CD4-positive, alpha-beta T cell treated with Interleukin-4 for 4 hours (primary cell): ENCODE measurements around the gene HOXA3.

ENCODE experiments used
- DNase-seq: peaks from one replicate; pipeline ENCODE4 v3.0.0-alpha.2; 2020

HOXA3 gene

DNA sequence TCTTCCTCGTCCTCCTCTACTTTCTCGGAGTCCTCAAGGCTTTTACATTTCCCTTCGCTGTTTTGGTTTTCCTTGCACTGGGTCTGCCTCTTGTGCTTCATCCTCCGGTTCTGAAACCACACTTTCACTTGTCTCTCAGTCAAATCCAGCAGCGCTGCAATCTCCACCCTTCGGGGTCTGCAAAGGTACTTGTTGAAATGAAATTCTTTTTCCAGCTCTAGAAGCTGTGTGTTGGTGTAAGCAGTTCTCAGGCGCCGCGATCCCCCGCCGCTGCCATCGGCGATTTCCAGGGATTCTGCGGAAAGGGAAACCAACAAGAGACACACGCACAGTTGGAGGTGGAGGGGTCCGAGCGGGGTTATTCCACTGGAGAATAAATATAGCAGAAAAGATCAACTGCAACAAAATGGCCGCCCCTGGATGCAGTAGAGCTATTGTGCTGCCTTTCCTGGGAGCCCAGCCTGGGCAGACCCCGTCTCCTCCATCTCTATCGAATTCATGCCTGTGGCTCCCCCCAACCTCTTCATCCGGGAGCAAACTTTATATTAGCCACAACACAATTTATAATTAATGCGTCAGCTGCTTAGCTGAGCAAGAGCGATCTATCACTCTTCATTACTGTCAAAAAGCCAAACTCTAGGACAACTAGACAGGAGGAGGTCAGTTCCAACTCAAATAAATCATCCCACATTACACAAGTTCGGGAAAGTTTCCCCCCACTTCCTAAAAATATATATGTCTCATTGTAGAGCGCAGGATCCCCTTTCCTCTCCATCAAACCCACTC is 51.0 kb downstream of the HOXA3 start:
- no peak for DNase-seq

- DNase-seq: no peak
Observed at GRCh38 chr7:27100694-27101170, 51.7 kb downstream of the HOXA3 start.

- DNase-seq: no peak
Observed at GRCh38 chr7:27099453-27100370, 52.7 kb downstream of the HOXA3 start.

GRCh38 chr7:27098578-27099451 is 53.6 kb downstream of the HOXA3 start:
- no peak for DNase-seq

- DNase-seq: no peak
Observed at GRCh38 chr7:27097686-27098577, 54.5 kb downstream of the HOXA3 start.

GRCh38 chr7:27096768-27097514 is 55.4 kb downstream of the HOXA3 start:
- DNase-seq: no peak

GRCh38 chr7:27095897-27096767 is 56.3 kb downstream of the HOXA3 start, which contains the start of gene HOXA1:
HOXA1 (minus strand) TSS chr7:27096000; CDS start chr7:27095912, 88 bp downstream.
- DNase-seq: peak; percentile 81

GRCh38 chr7:27095050-27095896 is 57.1 kb downstream of the HOXA3 start:
- DNase-seq: no peak

GRCh38 chr7:27094304-27095049 is 57.9 kb downstream of the HOXA3 start:
- no peak for DNase-seq

- DNase-seq: no peak
Observed at GRCh38 chr7:27093184-27093895, 59.0 kb downstream of the HOXA3 start.

DNA sequence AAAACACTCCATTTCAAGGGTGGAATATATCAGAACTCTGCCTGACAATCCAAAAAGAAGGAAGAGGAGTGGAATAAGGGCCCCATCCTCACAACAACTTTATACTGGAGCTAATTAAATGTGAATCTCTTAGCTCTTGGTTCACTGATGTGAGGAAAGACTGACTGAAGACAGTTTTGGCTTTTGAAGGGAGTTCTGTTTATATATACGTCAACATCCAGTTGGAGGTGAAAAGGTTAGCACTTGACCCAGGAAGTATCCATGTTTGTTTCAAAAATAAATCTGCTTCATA is 59.6 kb downstream of the HOXA3 start:
- no peak for DNase-seq

- no peak for DNase-seq
Observed at GRCh38 chr7:27091941-27092818, 60.2 kb downstream of the HOXA3 start.

DNA sequence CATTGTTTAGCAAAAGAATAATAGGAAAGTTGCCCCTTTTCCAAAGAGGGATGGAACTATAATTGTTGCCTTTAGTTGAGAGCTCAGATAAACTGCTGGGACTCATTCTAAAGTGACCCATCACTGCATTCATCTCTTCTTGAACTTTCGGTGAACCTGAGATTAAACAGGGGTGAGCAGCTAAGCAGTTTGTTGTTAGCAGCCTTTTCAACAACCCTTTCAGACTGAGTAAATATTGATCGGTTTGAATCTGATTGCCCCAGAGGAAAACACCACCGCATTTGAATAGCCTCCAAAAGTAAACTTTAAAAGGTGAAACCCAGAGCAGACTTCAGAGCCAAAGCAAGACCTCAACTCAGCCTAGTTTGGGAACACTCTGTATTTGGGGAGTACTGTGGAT is 61.3 kb downstream of the HOXA3 start:
- no peak for DNase-seq

DNA sequence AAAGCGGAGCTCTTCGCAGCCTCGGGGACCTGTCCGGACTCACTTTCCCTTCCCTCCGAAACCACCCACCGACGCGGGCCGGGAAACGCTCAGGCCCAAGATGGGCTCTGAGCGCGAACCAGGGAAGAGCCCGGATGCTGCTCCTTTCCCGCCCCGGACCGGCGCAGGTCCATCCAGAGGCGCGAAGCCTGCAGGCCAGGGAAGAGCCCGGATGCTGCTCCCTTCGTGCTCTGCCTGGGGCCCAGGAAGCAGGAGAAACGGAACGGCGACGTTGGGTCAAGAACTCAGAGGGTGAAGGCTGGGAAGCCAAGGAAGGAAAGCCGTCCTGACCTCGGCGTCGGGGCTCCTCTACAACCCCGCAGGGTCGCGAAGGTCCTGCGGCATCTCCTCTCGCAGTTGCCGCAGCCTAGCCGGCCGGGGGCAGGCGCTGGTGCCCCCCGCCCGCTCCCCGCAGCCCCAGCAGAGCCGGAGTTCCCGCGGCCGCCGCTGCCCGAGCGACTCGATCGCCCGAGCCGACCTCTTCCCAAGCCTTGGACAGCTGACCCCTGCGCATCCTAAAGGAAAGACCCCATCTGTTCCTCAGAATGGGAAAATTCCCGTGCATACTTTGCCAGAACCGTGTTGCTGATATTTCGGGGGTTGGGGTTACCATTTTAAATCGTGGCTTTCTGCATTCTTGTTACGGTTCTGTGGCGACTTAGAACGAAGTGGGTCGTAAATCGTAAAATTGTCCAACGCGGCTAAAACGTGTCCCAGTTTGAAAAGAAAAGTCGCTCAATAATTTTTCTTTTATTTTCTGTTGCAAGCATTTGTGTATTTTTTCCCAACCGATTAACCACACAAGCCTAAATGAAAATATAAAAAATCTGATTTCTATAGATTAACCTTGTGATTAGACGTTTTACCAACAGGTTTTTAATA is 64.1 kb downstream of the HOXA3 start:
- DNase-seq: no peak

DNA sequence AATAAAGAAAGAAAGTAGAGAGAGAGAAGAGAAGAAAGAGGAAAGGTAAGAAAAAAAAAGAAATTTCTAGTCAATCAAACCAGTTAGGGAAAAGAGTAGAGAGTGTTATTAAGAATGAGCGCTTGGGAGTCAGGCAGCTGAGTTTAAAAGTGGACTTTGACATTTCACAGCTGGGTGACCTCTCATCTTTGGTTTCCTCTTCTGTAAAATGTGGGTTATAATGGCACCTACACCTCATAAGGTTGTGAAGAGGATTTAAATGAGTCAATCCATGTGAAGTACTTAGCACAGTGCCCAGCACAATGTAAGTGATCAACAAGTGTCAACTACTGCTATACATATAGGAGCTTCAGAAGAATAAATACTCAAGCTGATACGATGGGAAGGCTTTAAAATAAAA is 68.7 kb downstream of the HOXA3 start:
- DNase-seq: no peak
